Immature natural killer cell (primary cell): Measurements from ENCODE around the gene PELO. TPM values are rescaled to one million over a fixed set of nuclear protein-coding genes. Genes with fewer than 3 reads are reported as not detected.
"Not testable (repeated sequence)": the region's sequence is repeated elsewhere in the genome, so short reads cannot be mapped to it uniquely, and the experiment has no call there.

Source experiments
- DNase-seq, 3 donors: peaks; one replicate each; pipeline ENCODE4 v3.0.0; 2022; ENCODE audit warnings: mixed read lengths in 1 of 3
- H3K27ac Mint-ChIP-seq, 6 donors: one replicate each; pipeline ENCODE4 v1.8.0; 2020; ENCODE audit warnings: mixed read lengths in 6 of 6, mild to moderate bottlenecking in 5 of 6, inconsistent platforms in 4 of 6, moderate library complexity in 3 of 6
- H3K27me3 Mint-ChIP-seq, 3 donors: one replicate each; pipeline ENCODE4 v1.8.0; 2020 to 2021; ENCODE audit warnings: low read depth in 3 of 3, mild to moderate bottlenecking in 3 of 3, mixed read lengths in 3 of 3, moderate library complexity in 3 of 3, inconsistent platforms in 1 of 3
- H3K36me3 Mint-ChIP-seq, 3 donors: one replicate each; pipeline ENCODE4 v1.8.0; 2020; ENCODE audit warnings: mixed read lengths in 3 of 3, inconsistent platforms in 2 of 3, mild to moderate bottlenecking in 2 of 3
- H3K4me1 Mint-ChIP-seq, 2 donors: one replicate each; pipeline ENCODE4 v1.8.0; 2020; ENCODE audit warnings: inconsistent platforms in 2 of 2, mild to moderate bottlenecking in 2 of 2, mixed read lengths in 2 of 2, moderate library complexity in 1 of 2
- H3K4me3 Mint-ChIP-seq, 5 donors: one replicate each; pipeline ENCODE4 v1.8.0; 2020; ENCODE audit warnings: mild to moderate bottlenecking in 5 of 5, mixed read lengths in 5 of 5, inconsistent platforms in 3 of 5, moderate library complexity in 3 of 5
- H3K9me3 Mint-ChIP-seq, 6 donors: one replicate each; pipeline ENCODE4 v1.8.0; 2020; ENCODE audit warnings: mild to moderate bottlenecking in 6 of 6, mixed read lengths in 6 of 6, inconsistent platforms in 4 of 6, moderate library complexity in 3 of 6
- polyA plus RNA-seq, 3 donors: library from polyadenylated mRNA; unstranded; fragments of 300-500 nt; fragmentation: Illumina TruSeq; gene quantifications; one replicate each; pipeline ENCODE4 v1.2.3, GENCODE V29; 2021

PELO gene, protein sequence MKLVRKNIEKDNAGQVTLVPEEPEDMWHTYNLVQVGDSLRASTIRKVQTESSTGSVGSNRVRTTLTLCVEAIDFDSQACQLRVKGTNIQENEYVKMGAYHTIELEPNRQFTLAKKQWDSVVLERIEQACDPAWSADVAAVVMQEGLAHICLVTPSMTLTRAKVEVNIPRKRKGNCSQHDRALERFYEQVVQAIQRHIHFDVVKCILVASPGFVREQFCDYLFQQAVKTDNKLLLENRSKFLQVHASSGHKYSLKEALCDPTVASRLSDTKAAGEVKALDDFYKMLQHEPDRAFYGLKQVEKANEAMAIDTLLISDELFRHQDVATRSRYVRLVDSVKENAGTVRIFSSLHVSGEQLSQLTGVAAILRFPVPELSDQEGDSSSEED
- polyA plus RNA-seq, result 10 to 100 TPM in 1 of 3 donors, 1 to 10 TPM in 2; 1.3 to 10.5 (median 2.3) TPM

DNA sequence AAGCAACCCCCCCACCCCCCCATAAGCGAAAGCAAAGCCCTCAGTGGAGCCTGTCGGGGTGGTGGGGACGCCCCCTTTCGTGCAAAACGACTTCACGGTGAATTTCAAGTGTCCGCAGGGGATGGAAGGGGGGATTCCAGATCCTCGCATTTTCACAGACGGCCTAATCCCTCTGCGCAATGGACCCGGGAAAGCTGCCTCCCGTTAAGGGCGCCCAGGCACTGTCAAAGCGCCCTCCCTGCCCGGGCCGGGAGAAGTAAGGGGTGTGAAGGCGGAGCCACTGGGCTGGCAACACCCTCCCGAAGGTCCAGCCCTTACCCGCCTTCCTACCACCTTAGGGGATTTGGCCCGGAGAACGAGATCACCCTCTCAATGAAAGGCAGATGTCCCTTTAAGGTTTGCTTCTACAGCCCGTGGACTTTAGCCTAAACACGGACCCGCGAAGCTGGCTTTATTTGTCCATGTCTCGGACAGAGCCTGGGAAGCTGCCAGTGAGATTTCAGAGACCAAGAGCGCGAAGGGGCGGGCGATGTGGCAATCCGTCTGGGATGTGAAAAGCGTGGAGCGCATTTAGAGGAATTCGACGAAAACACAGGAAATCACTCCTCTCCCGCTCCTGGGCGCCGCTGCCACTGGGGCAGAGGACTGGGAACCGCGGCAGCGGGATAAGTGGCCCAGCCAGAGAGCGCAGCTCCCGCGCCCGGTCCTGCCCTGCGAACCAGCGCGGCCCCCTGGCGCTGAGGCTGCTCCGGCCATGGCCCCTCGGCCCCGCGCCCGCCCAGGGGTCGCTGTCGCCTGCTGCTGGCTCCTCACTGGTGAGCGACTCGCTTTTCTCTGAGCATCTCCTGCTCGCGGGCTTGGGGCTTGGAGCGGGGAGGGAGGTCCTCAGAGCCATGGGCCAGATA, at the start of gene PELO, which contains the start of gene ITGA1:
Gene PELO (plus strand): TSS at position 317 of the 905 bp plus-strand sequence. CDS start 12,479 bp downstream, outside the sequence.
Gene ITGA1 (plus strand): TSS at position 317 of the 905 bp plus-strand sequence. CDS start 438 bp downstream, at position 755.
- no peaks in the 10 kb centered on the region for H3K36me3 Mint-ChIP-seq
- peaks cover 0 to 1% (median 0%) of the 10 kb centered on the region in 6 donors for H3K9me3 Mint-ChIP-seq
- peak; percentile 38 to 53 (median 49) for DNase-seq
- peak within 1 kb of the TSS in 3 of 6 donors; percentile 20 to 85 (median 42) for H3K27ac Mint-ChIP-seq
- H3K27me3 Mint-ChIP-seq, result peaks cover 14 to 19% (median 17%) of the 10 kb centered on the region in 3 donors
- H3K4me1 Mint-ChIP-seq, result peaks cover 16 to 47% of the 10 kb centered on the region in 2 donors
- H3K4me3 Mint-ChIP-seq, result peak within 1 kb of the TSS; percentile 85 to 89 (median 87)

DNA sequence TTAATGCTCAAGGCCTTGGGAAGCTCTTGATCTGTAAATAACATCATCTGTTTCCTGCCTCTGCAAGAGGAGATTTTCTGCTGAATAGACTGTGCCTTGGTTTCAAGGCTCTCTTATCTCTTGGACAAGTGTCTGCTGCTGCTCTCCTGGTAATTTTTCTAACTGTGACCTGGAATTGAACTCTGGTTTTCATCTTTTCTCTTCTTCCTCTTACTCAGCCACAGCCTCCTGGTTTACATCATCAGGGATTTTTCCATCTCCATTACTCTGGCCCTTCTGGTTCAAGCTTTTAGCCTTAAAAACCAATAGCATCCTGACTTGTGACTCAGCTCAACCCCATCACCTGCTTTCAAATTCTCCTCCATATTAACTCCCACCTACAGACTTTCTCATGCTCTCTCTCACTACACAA, 49.6 kb upstream of the PELO start:
- Mint-ChIP-seq H3K9me3 (peaks cover 0 to 5% (median under 1%) of the 10 kb centered on the region in 6 donors), H3K27me3 (peaks cover 2 to 4% (median 4%) of the 10 kb centered on the region in 3 donors), H3K27ac (no peak overlapping the region), H3K4me3 (no peak overlapping the region), H3K4me1 (peaks cover 5 to 39% of the 10 kb centered on the region in 2 donors), H3K36me3 (no peaks in the 10 kb centered on the region)
- no peak for DNase-seq

DNA sequence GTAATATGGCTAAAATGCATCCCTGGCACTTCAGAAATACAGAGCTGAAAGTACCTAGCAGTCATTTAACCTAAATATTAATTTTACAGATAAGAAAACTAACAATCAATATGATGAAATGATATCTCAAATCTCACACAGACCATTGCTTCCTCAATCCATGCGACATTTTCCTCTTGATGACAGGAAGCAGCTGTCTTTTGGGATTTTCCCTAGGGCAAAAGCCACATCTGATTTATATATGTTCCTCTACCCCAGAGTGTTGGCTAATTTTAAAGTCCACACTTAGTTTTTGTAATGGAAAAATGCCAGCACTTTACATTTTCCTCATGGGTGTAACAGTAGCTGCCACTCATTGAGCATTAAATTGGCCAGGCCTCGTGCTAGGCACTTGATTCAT, 47.7 kb upstream of the PELO start:
- peaks cover 15 to 58% of the 10 kb centered on the region in 2 donors for H3K4me1 Mint-ChIP-seq
- H3K36me3 Mint-ChIP-seq, result no peaks in the 10 kb centered on the region
- peaks cover 2 to 5% (median 2%) of the 10 kb centered on the region in 3 donors for H3K27me3 Mint-ChIP-seq
- no peak overlapping the region for H3K27ac Mint-ChIP-seq
- no peak for DNase-seq
- H3K4me3 Mint-ChIP-seq, result no peak overlapping the region
- H3K9me3 Mint-ChIP-seq, result peaks cover 0 to 5% (median 0%) of the 10 kb centered on the region in 6 donors

DNA sequence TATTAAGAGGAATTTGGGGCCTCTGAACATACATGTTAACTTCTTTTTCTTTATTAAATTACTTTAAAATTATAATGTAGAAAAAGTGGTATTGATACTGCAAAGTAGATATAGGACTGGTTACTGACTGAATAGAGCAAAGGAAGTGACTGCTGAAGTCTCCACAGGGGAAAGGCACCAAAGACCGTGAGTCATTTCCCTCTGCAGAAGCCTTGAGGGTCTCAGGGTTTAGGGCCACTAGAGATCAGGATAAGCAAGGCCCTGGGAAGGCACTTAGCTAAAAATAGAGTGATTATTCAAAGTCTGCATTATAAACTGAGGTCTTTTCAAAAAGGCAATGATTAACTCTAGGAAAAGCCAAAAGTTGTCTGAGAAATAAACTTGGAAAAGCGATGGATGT, 44.7 kb upstream of the PELO start:
- H3K27ac Mint-ChIP-seq, result peak overlapping the region in 1 of 6 donors; percentile 93
- H3K36me3 Mint-ChIP-seq, result no peaks in the 10 kb centered on the region
- H3K27me3 Mint-ChIP-seq, result peaks cover under 1 to 8% (median 2%) of the 10 kb centered on the region in 3 donors
- no peak for DNase-seq
- peak overlapping the region in 1 of 5 donors; percentile 41 for H3K4me3 Mint-ChIP-seq
- H3K4me1 Mint-ChIP-seq, result peaks cover 15 to 77% of the 10 kb centered on the region in 2 donors
- no peaks in the 10 kb centered on the region for H3K9me3 Mint-ChIP-seq

DNA sequence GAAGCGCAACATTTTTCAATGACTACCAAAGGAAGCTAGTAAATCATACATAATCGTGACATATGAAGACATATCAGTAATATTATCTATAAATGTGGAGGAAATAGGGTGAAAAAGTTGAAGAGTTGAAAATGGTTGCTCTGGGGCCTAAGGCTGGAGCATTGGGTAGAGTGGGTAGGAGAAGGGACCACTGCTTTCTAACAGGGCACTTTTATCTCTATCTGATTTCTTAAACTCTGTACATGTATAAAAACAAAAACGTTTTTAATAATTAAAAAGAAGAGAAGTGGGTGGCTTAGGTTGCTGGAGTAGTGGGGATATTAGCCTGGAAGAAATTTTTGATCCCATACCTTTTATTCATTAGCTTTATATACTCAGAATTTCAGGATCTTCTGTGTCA, 44.2 kb upstream of the PELO start:
- no peaks in the 10 kb centered on the region for H3K36me3 Mint-ChIP-seq
- peak overlapping the region in 2 of 6 donors; percentile 65 to 93 for H3K27ac Mint-ChIP-seq
- no peak for DNase-seq
- H3K4me3 Mint-ChIP-seq, result peak overlapping the region in 1 of 5 donors; percentile 41
- no peaks in the 10 kb centered on the region for H3K9me3 Mint-ChIP-seq
- peaks cover 17 to 77% of the 10 kb centered on the region in 2 donors for H3K4me1 Mint-ChIP-seq
- peaks cover 0 to 8% (median 2%) of the 10 kb centered on the region in 3 donors for H3K27me3 Mint-ChIP-seq

DNA sequence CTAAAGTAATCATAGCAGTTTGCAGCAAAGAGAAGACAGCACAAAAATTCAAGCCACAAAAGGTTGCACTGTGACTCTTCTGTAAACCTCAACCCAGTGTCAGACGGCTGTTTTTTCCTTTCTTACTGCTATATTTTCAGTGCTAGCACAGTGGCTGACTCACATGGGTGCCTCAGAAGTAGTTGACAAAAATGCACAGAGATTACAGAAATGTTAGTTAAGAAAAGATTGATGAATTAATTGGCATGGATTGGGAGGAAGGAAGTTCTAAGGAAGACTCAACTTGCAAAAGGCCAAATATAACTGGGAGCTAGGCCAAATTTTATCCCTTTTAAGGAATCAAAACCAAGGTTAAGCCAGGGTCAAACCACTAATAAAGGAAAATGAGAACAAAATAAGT, 43.7 kb upstream of the PELO start:
- H3K36me3 Mint-ChIP-seq, result no peaks in the 10 kb centered on the region
- no peaks in the 10 kb centered on the region for H3K9me3 Mint-ChIP-seq
- DNase-seq, result peak; percentile 32 to 61 (median 46)
- H3K27me3 Mint-ChIP-seq, result peaks cover 0 to 8% (median 2%) of the 10 kb centered on the region in 3 donors
- peaks cover 21 to 80% of the 10 kb centered on the region in 2 donors for H3K4me1 Mint-ChIP-seq
- H3K4me3 Mint-ChIP-seq, result peak overlapping the region in 3 of 5 donors; percentile 1 to 41 (median 11)
- H3K27ac Mint-ChIP-seq, result peak overlapping the region in 5 of 6 donors; percentile 11 to 93 (median 57)

DNA sequence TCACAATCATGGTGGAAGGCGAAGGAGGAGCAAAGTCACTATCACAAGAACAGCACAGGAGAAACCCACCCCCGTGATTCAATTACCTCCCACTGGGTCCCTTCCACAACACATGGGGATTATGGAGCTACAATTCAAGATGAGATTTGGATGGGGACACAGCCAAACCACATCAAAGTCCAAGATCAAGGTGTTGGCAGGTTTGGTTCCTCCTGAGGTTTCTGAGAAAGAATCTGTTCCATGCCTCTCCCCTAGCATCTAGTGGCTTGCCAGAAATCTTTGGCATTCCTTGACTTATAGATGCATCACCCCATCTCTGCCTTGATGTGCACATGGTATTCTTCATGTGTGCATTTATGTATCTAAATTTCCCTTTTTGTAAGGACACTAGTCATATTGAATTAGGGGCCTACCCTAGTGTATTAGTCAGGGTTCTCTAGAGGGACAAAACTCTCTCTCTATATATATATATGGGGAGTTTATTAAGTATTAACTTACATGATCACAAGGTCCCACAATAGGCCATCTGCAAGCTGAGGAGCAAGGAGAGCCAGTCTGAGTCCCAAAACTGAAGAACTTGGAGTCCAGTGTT, 42.8 kb upstream of the PELO start:
- not testable (repeated sequence) for H3K4me3 Mint-ChIP-seq, H3K9me3 Mint-ChIP-seq, DNase-seq, H3K36me3 Mint-ChIP-seq, H3K27me3 Mint-ChIP-seq
- H3K27ac Mint-ChIP-seq, result peak overlapping the region in 1 of 6 donors; percentile 84
- H3K4me1 Mint-ChIP-seq, result peaks cover 24 to 85% of the 10 kb centered on the region in 2 donors

DNA sequence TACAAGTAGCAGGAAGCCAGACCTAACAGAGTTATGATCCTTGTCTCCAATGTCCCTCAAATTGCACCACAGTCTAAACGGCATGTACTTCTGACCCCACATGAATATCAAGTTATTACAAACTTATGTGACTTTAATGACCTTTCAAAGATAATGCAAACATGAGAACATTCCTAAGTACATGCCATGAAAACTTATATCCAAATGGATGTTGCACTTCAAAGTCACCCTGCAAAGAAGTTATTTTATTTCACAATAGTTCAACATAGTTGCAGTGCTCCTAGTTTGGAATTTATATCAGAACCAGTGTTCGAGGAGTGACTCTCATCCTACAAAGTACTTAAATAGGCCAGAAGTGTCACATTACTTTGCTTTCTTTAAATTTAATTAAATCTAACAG, 41.2 kb upstream of the PELO start:
- no peaks in the 10 kb centered on the region for H3K9me3 Mint-ChIP-seq
- H3K4me1 Mint-ChIP-seq, result peaks cover 24 to 77% of the 10 kb centered on the region in 2 donors
- H3K27me3 Mint-ChIP-seq, result peaks cover 0 to 8% (median 0%) of the 10 kb centered on the region in 3 donors
- H3K4me3 Mint-ChIP-seq, result no peak overlapping the region
- no peak overlapping the region for H3K27ac Mint-ChIP-seq
- DNase-seq, result no peak
- no peaks in the 10 kb centered on the region for H3K36me3 Mint-ChIP-seq

DNA sequence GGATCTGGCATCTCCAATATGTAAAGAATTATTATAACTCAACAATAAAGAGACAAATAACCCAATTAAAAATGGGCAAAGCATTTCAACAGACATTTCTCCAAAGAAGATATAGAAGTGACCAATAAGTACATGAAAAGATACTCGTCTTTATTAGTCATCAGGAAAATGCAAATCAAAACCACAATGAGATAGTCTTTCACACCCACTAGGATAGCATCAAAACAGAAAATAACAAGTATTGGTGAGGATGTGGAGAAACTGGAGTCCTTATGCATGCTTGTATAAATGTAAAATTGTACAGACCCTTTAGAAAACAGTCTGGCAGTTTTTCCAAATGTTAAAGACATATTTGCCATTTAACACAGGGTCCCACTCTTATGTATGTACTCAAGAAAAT, 39.1 kb upstream of the PELO start:
- DNase-seq, result peak; percentile 17 to 47 (median 28)
- H3K27ac Mint-ChIP-seq, result peak overlapping the region in 1 of 6 donors; percentile 87
- H3K4me3 Mint-ChIP-seq, result peak overlapping the region in 2 of 5 donors; percentile 24 to 59
- H3K36me3 Mint-ChIP-seq, result no peaks in the 10 kb centered on the region
- H3K9me3 Mint-ChIP-seq, result no peaks in the 10 kb centered on the region
- H3K27me3 Mint-ChIP-seq, result peaks cover 0 to 5% (median 0%) of the 10 kb centered on the region in 3 donors
- H3K4me1 Mint-ChIP-seq, result peaks cover 19 to 56% of the 10 kb centered on the region in 2 donors

DNA sequence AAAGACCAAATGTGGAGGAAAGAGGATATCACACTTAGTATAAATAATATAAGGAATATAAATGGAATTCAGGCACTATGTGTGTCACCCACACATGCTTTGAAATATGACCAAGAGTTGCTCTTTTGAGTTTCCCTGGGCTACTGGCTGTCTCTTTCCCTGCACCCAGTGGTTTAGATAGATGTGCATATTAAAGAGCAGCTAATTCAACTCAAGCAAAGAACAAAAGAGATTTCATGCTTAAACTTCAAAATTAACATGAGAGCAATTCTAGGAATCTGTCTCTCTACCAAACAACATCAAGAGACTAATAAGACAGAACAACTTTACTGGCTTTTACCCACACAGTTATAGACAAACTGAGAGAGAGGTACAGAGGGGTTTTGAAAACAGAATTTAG, 38.0 kb upstream of the PELO start:
- no peak overlapping the region for H3K4me3 Mint-ChIP-seq
- no peaks in the 10 kb centered on the region for H3K9me3 Mint-ChIP-seq

DNA sequence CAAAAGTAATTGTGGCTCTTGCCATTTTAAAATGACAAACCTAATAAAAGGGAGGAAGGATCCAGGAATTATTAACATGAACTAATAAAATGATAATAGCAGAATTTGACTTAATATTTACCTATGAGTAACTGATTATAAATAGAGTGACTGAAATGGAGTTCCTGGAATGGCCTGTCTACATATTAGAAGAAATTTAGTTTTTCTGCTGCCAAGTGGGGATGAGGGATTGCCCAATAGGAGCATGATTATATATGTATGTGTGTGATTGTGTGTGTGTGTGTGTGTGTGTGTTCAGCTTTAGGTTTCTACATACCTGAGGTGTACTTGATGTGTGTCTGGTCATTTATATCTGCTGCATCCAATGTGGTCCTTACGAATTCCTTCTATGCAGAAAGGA, 36.6 kb upstream of the PELO start:
- H3K27me3 Mint-ChIP-seq, result peaks cover 0 to 6% (median 0%) of the 10 kb centered on the region in 3 donors

More for the DNA sequence above, 38.0 kb upstream of the PELO start:
- DNase-seq, result no peak
- Mint-ChIP-seq H3K4me1 (peaks cover 13 to 46% of the 10 kb centered on the region in 2 donors), H3K27ac (no peak overlapping the region), H3K36me3 (no peaks in the 10 kb centered on the region), H3K27me3 (peaks cover 0 to 6% (median 0%) of the 10 kb centered on the region in 3 donors)

DNA sequence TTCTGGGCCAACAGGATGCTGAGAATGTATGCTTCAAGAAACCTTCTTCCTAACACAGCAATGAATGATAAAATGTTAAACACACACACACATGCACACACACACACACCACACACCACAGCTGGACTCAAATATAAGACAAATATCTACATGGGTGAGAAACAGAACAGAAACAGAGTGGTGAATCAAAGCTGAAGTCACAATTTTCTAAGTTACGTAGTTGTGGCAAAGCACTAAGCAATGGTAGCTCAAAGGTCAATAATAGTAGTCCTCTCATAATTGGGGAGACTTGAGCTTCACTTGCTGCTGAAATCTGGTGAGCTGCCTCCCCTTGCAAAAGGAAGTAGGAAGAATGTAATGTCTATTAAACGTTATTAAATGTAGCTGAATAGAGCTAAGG, 33.7 kb upstream of the PELO start:
- H3K4me1 Mint-ChIP-seq, result peaks cover 2 to 9% of the 10 kb centered on the region in 2 donors
- peaks cover 0 to 4% (median 3%) of the 10 kb centered on the region in 3 donors for H3K27me3 Mint-ChIP-seq
- H3K27ac Mint-ChIP-seq, result no peak overlapping the region
- H3K9me3 Mint-ChIP-seq, result no peaks in the 10 kb centered on the region
- no peak for DNase-seq
- H3K36me3 Mint-ChIP-seq, result no peaks in the 10 kb centered on the region
- H3K4me3 Mint-ChIP-seq, result no peak overlapping the region

More for the DNA sequence above, 36.6 kb upstream of the PELO start:
- DNase-seq, result no peak
- H3K4me3 Mint-ChIP-seq, result no peak overlapping the region
- peaks cover 13 to 31% of the 10 kb centered on the region in 2 donors for H3K4me1 Mint-ChIP-seq
- no peak overlapping the region for H3K27ac Mint-ChIP-seq
- H3K36me3 Mint-ChIP-seq, result no peaks in the 10 kb centered on the region
- H3K9me3 Mint-ChIP-seq, result no peaks in the 10 kb centered on the region

DNA sequence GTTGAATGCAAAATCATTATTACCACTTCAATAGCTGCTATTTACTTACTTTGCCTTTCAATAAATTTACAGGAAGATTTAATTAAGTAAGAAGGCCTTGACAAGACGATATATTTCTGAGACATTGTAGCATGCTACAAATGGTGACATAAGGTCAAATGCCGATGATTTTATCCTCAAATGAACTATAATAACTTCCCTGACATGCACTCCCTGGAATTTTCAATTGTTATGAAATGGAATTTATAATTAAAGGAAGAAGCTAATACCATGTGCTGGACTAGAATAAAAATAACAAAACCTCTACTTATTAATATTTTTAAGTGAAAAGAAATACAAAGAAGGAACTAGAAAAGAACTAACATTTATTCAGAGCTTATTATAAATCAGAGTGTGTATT, 30.2 kb upstream of the PELO start:
- Mint-ChIP-seq H3K9me3 (no peaks in the 10 kb centered on the region), H3K27ac (no peak overlapping the region), H3K36me3 (no peaks in the 10 kb centered on the region), H3K4me3 (no peak overlapping the region), H3K4me1 (no peaks in the 10 kb centered on the region), H3K27me3 (peaks cover 0 to 4% (median 3%) of the 10 kb centered on the region in 3 donors)
- no peak for DNase-seq
